Testis (tissue), 2 donors: ENCODE results near the gene F2RL1.

Source experiments
- CTCF ChIP-seq, 3 experiments: fragments of 450-650 bp in 2 of 3; fragments of 200-600 bp in 1 of 3; sonication (generic) in 1 of 3; IDR thresholded peaks; one replicate each; pipeline ENCODE4 v1.5.1; 2016 to 2019; ENCODE audit warnings: antibody characterized with exemption in 3 of 3, mild to moderate bottlenecking in 2 of 3, moderate library complexity in 1 of 3
- POLR2A ChIP-seq: fragments of 450-650 bp; IDR thresholded peaks from one replicate; pipeline ENCODE4 v1.6.1; 2017; ENCODE audit warnings: antibody characterized with exemption, mild to moderate bottlenecking, moderate library complexity

- TF ChIP-seq CTCF (IDR thresholded peaks at IDR 0.05) (no peak), POLR2A (no peak)
These were observed 8.6 kb upstream of the F2RL1 start for GRCh38 chr5:76810236-76810635.
